Measurements from ENCODE around the gene TMEM215. TPM values are rescaled to one million over a fixed set of nuclear protein-coding genes. Genes with fewer than 3 reads are reported as not detected.
"Not testable (repeated sequence)": the region's sequence is repeated elsewhere in the genome, so short reads cannot be mapped to it uniquely, and the experiment has no call there.

The TMEM215 gene
- total RNA-seq, 1 experiment from 2014 or later: 0.28 TPM

DNA sequence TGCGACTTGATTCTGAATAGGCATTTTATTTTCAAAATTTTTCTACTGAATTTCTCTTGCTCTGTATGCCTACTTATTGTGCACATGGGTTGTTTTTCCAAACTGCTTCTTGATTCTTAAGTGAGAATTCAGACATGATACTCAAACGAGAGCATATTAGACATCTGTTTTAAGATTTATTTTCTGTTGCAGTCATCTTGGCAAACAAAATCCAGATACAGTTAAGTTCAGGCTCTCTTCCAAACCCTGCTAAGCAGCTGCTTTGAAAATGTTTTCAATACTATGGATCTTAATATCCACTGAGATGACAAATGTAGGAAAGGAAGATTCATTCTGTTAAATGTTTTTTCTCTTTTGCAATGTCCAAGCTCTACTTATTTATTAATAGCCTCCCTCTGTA is 4.5 kb downstream of the TMEM215 start:
- H2BK12ac ChIP-seq (ENCODE audit: insufficient read length, low read depth, low read length): no peak overlapping the region
- H3K79me1 ChIP-seq (ENCODE audit: insufficient read depth, low read depth, low read length, poor library complexity, severe bottlenecking): no peaks in the 10 kb centered on the region
- no peak overlapping the region for H2BK5ac ChIP-seq (ENCODE audit: insufficient read length, low read length)
- no peak overlapping the region for H3T11ph ChIP-seq (ENCODE audit: low read length)
- H2AFZ ChIP-seq (ENCODE audit: low read length): no peak overlapping the region
- H3K4me2 ChIP-seq (ENCODE audit: insufficient read depth, insufficient read length, low read length): no peak overlapping the region
- H3K14ac ChIP-seq (ENCODE audit: insufficient read depth, low read length): no peak overlapping the region
- WGBS (ENCODE audit: extremely low coverage, insufficient read length, low lambda C conversion rate): no CpG with 5 or more reads among the region's 2 CpGs
- H3K36me3 Mint-ChIP-seq (ENCODE audit: insufficient read depth in 1 of 3, low read depth in 3 of 3): no peaks in the 10 kb centered on the region
- H3K4me1 ChIP-seq (ENCODE audit: insufficient read depth, low read length): no peaks in the 10 kb centered on the region
- peaks cover 11% of the 10 kb centered on the region; the same call in 1 of the 2 replicates for H3K27me3 ChIP-seq (ENCODE audit: insufficient read depth, low read length)
- peaks cover 6% of the 10 kb centered on the region in 2 experiments; a peak in 3 of 4 replicates for H3K4me1 Mint-ChIP-seq
- H3K9me3 Mint-ChIP-seq: no peaks in the 10 kb centered on the region; a peak in 2 of 5 replicates
- peaks cover 64% of the 10 kb centered on the region for H3K27me3 Mint-ChIP-seq (ENCODE audit: low read depth)
- H4K5ac ChIP-seq (ENCODE audit: insufficient read length, low read depth, low read length): no peak overlapping the region
- no peak overlapping the region for H2BK120ac ChIP-seq (ENCODE audit: low read depth, low read length, poor library complexity, severe bottlenecking)
- H2AK5ac ChIP-seq (ENCODE audit: insufficient read length, low read length): no peak overlapping the region
- H3K23me2 ChIP-seq (ENCODE audit: insufficient read length, low read depth, low read length, poor library complexity, severe bottlenecking): peaks cover 14% of the 10 kb centered on the region
- no peak overlapping the region for H3K4ac ChIP-seq (ENCODE audit: low read depth, low read length)
- no peak overlapping the region for H3K9ac ChIP-seq (ENCODE audit: extremely low read depth, insufficient read length, low read length)
- H4K8ac ChIP-seq (replicated peaks; ENCODE audit: insufficient read length, low read depth, low read length): no peak overlapping the region
- no peak overlapping the region for H2BK15ac ChIP-seq (ENCODE audit: low read depth, low read length)
- H3K18ac ChIP-seq (ENCODE audit: insufficient read length, low read depth, low read length): no peak overlapping the region
- no peak overlapping the region for H3K27ac Mint-ChIP-seq
- no peak overlapping the region for H3K4me3 Mint-ChIP-seq
- no peak overlapping the region for H3K27ac ChIP-seq (ENCODE audit: insufficient read length, low read depth, low read length)
- H2BK20ac ChIP-seq (ENCODE audit: low read depth, low read length, poor library complexity, severe bottlenecking): no peak overlapping the region
- TF ChIP-seq, protein P1, sequence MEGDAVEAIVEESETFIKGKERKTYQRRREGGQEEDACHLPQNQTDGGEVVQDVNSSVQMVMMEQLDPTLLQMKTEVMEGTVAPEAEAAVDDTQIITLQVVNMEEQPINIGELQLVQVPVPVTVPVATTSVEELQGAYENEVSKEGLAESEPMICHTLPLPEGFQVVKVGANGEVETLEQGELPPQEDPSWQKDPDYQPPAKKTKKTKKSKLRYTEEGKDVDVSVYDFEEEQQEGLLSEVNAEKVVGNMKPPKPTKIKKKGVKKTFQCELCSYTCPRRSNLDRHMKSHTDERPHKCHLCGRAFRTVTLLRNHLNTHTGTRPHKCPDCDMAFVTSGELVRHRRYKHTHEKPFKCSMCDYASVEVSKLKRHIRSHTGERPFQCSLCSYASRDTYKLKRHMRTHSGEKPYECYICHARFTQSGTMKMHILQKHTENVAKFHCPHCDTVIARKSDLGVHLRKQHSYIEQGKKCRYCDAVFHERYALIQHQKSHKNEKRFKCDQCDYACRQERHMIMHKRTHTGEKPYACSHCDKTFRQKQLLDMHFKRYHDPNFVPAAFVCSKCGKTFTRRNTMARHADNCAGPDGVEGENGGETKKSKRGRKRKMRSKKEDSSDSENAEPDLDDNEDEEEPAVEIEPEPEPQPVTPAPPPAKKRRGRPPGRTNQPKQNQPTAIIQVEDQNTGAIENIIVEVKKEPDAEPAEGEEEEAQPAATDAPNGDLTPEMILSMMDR (conservative IDR thresholded peaks at IDR 0.05): no peak
- no peaks in the 10 kb centered on the region for H4K20me1 ChIP-seq (ENCODE audit: control insufficient read depth, insufficient read depth, insufficient read length)
- H4K91ac ChIP-seq (ENCODE audit: insufficient read length, low read depth, low read length): no peak overlapping the region
- H3K23ac ChIP-seq (ENCODE audit: insufficient read length, low read depth, low read length): no peak overlapping the region
- no peak for DNase-seq
- H3K56ac ChIP-seq (ENCODE audit: insufficient read length, low read depth, low read length): no peak overlapping the region
- H3K79me2 ChIP-seq (ENCODE audit: insufficient read depth, low read length): no peaks in the 10 kb centered on the region
- no peaks in the 10 kb centered on the region for H3K9me3 ChIP-seq (ENCODE audit: control insufficient read depth, low read depth, low read length)

DNA sequence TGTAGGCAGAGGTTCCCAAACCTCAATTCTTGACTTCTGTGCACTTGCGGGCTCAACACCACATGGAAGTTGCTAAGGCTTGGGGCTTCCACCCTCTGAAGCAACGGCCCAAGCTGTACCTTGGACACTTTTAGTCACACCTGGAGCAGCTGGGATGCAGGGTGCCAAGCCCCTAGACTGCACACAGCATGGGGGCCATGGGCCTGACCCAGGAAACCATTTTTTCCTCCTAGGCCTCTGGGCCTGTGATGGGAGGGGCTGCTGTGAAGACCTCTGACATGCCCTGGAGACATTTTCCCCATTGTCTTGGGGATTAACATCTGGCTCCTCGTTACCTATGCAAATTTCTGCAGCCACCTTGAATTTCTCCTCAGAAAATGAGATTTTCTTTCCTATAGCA is 12.7 kb downstream of the TMEM215 start:
- H3K4me1 ChIP-seq (ENCODE audit: insufficient read depth, low read length); H3K27ac Mint-ChIP-seq: not testable (repeated sequence)

More for the DNA sequence above, 12.7 kb downstream of the TMEM215 start:
- not testable (repeated sequence) for H3K27me3 Mint-ChIP-seq (ENCODE audit: low read depth); H2AK5ac ChIP-seq (ENCODE audit: insufficient read length, low read length); DNase-seq; H3K27ac ChIP-seq (ENCODE audit: insufficient read length, low read depth, low read length); H3K23me2 ChIP-seq (ENCODE audit: insufficient read length, low read depth, low read length, poor library complexity, severe bottlenecking); H3K4ac ChIP-seq (ENCODE audit: low read depth, low read length); H3K14ac ChIP-seq (ENCODE audit: insufficient read depth, low read length); H2AFZ ChIP-seq (ENCODE audit: low read length); H2BK20ac ChIP-seq (ENCODE audit: low read depth, low read length, poor library complexity, severe bottlenecking); H3K79me1 ChIP-seq (ENCODE audit: insufficient read depth, low read depth, low read length, poor library complexity, severe bottlenecking); H2BK12ac ChIP-seq (ENCODE audit: insufficient read length, low read depth, low read length); H4K5ac ChIP-seq (ENCODE audit: insufficient read length, low read depth, low read length); H2BK15ac ChIP-seq (ENCODE audit: low read depth, low read length); H3K4me2 ChIP-seq (ENCODE audit: insufficient read depth, insufficient read length, low read length); H3K9ac ChIP-seq (ENCODE audit: extremely low read depth, insufficient read length, low read length); H3K56ac ChIP-seq (ENCODE audit: insufficient read length, low read depth, low read length); H4K20me1 ChIP-seq (ENCODE audit: control insufficient read depth, insufficient read depth, insufficient read length); H3K23ac ChIP-seq (ENCODE audit: insufficient read length, low read depth, low read length); H2BK120ac ChIP-seq (ENCODE audit: low read depth, low read length, poor library complexity, severe bottlenecking); H2BK5ac ChIP-seq (ENCODE audit: insufficient read length, low read length); H3K4me3 Mint-ChIP-seq; H3T11ph ChIP-seq (ENCODE audit: low read length); H3K4me1 Mint-ChIP-seq; H4K91ac ChIP-seq (ENCODE audit: insufficient read length, low read depth, low read length); H3K18ac ChIP-seq (ENCODE audit: insufficient read length, low read depth, low read length); H3K27me3 ChIP-seq (ENCODE audit: insufficient read depth, low read length); H4K8ac ChIP-seq (replicated peaks; ENCODE audit: insufficient read length, low read depth, low read length); H3K79me2 ChIP-seq (ENCODE audit: insufficient read depth, low read length); H3K9me3 ChIP-seq (ENCODE audit: control insufficient read depth, low read depth, low read length)
- no CpG with 5 or more reads among the region's 3 CpGs for WGBS (ENCODE audit: extremely low coverage, insufficient read length, low lambda C conversion rate)
- Mint-ChIP-seq H3K9me3 (peaks cover 40 to 57% of the 10 kb centered on the region in 2 experiments), H3K36me3 (ENCODE audit: insufficient read depth in 1 of 3, low read depth in 3 of 3) (peaks cover 8 to 19% (median 10%) of the 10 kb centered on the region in 3 experiments)
